SK-N-SH treated with all-trans-retinoic acid at 6 μM for 48 hours (cell line): ENCODE results near the gene ACTR1A.

Experiments used
- ARNTL ChIP-seq: fragments of 450-650 bp; formaldehyde crosslinking; IDR thresholded peaks from 2 replicates; pipeline ENCODE4 v1.5.0; 2020; ENCODE audit warnings: low read depth, mild to moderate bottlenecking, moderate library complexity, borderline replicate concordance
- BACH2 ChIP-seq: fragments of 250-450 bp; sonication (Bioruptor Pico); IDR thresholded peaks from 2 replicates; pipeline ENCODE4 v1.9.0; 2021; ENCODE audit warnings: mild to moderate bottlenecking, borderline replicate concordance
- ESRRG ChIP-seq: fragments of 250-450 bp; sonication (Bioruptor Pico); IDR thresholded peaks from 2 replicates; pipeline ENCODE4 v1.6.1; 2021; ENCODE audit warnings: mild to moderate bottlenecking
- ISL1 ChIP-seq: fragments of 250-450 bp; sonication (Bioruptor Pico); IDR thresholded peaks from 2 replicates; pipeline ENCODE4 v2.1.2; 2022; ENCODE audit warnings: mild to moderate bottlenecking, moderate library complexity
- PATZ1 ChIP-seq: fragments of 250-450 bp; sonication (Bioruptor Pico); IDR thresholded peaks from 2 replicates; pipeline ENCODE4 v1.8.0; 2020; ENCODE audit warnings: mild to moderate bottlenecking, moderate library complexity, borderline replicate concordance
- PPARA ChIP-seq: fragments of 250-450 bp; sonication (Bioruptor Pico); IDR thresholded peaks from 2 replicates; pipeline ENCODE4 v1.5.0; 2020; ENCODE audit warnings: mild to moderate bottlenecking, borderline replicate concordance
- RARB ChIP-seq: fragments of 250-450 bp; sonication (Bioruptor Pico); IDR thresholded peaks from 2 replicates; pipeline ENCODE4 v1.8.0; 2021; ENCODE audit warnings: mild to moderate bottlenecking, moderate library complexity
- TOX ChIP-seq: fragments of 250-450 bp; sonication (Bioruptor Pico); IDR thresholded peaks from 2 replicates; pipeline ENCODE4 v1.8.0; 2021; ENCODE audit warnings: mild to moderate bottlenecking, moderate library complexity, borderline replicate concordance
- ZC3H10 ChIP-seq: fragments of 250-450 bp; sonication (Bioruptor Pico); IDR thresholded peaks from 2 replicates; pipeline ENCODE4 v1.5.1; 2021; ENCODE audit warnings: mild to moderate bottlenecking, moderate library complexity
- ZFP3 ChIP-seq: fragments of 250-450 bp; sonication (Bioruptor Pico); IDR thresholded peaks from 2 replicates; pipeline ENCODE4 v1.5.0; 2020; ENCODE audit warnings: mild to moderate bottlenecking, moderate library complexity
- ZFP30 ChIP-seq: fragments of 450-650 bp; formaldehyde crosslinking; IDR thresholded peaks from 2 replicates; pipeline ENCODE4 v1.5.0; 2022; ENCODE audit warnings: mild to moderate bottlenecking, moderate library complexity
- ZNF565 ChIP-seq: fragments of 450-650 bp; formaldehyde crosslinking; conservative IDR thresholded peaks from 2 replicates; pipeline ENCODE4 v1.5.0; 2020; ENCODE audit warnings: low read depth, mild to moderate bottlenecking, moderate library complexity
- ZNF70 ChIP-seq: fragments of 450-650 bp; formaldehyde crosslinking; IDR thresholded peaks from 2 replicates; pipeline ENCODE4 v1.5.0; 2020; ENCODE audit warnings: mild to moderate bottlenecking, moderate library complexity

GRCh38 chr10:102535481-102536147 is 33.1 kb upstream of the ACTR1A start:
- no peak for TF ChIP-seq ZC3H10 (CRISPR knock-in tag)
- no peak for TF ChIP-seq ARNTL (CRISPR knock-in tag)
- TF ChIP-seq PPARA (CRISPR knock-in tag) = no peak
- no peak for TF ChIP-seq ZFP30
- TF ChIP-seq BACH2 (CRISPR knock-in tag) = no peak
- TF ChIP-seq ZNF70 (CRISPR knock-in tag) = no peak
- TF ChIP-seq ESRRG (CRISPR knock-in tag) = no peak
- no peak for TF ChIP-seq ZFP3
- TF ChIP-seq PATZ1 = no peak
- TF ChIP-seq ZNF565 (CRISPR knock-in tag) = no peak
- TF ChIP-seq ISL1 (CRISPR knock-in tag) = no peak
- TF ChIP-seq RARB (CRISPR knock-in tag) = no peak
- no peak for TF ChIP-seq TOX (CRISPR knock-in tag)
